Neural crest cell (in vitro differentiated cells): ENCODE data around the gene TBC1D20. TPM values are rescaled to one million over a fixed set of nuclear protein-coding genes. Genes with fewer than 3 reads are reported as not detected.
A peak's percentile ranks its signal among the peaks of the same experiment; 100 is the strongest.

Experiments
- DNase-seq: peaks from one replicate; pipeline ENCODE4 v3.0.0; 2021; ENCODE audit warnings: low read depth, mixed read lengths, low spot score
- H3K27ac Mint-ChIP-seq: one replicate; pipeline ENCODE4 v1.8.0; 2021; ENCODE audit warnings: mild to moderate bottlenecking, mixed read lengths; ENCODE audit not compliant: unreplicated experiment
- H3K27me3 Mint-ChIP-seq: 2 replicates; pipeline ENCODE4 v1.8.0; 2021; ENCODE audit warnings: low read depth, mild to moderate bottlenecking, mixed read lengths
- H3K36me3 Mint-ChIP-seq: 2 replicates; pipeline ENCODE4 v1.8.0; 2021; ENCODE audit warnings: low read depth, mild to moderate bottlenecking, mixed read lengths
- H3K4me1 Mint-ChIP-seq: 2 replicates; pipeline ENCODE4 v1.8.0; 2021; ENCODE audit warnings: mixed read lengths
- H3K4me3 Mint-ChIP-seq: one replicate; pipeline ENCODE4 v1.8.0; 2021; ENCODE audit warnings: mild to moderate bottlenecking, mixed read lengths
- H3K9me3 Mint-ChIP-seq: 2 replicates; pipeline ENCODE4 v1.8.0; 2021; ENCODE audit warnings: mixed read lengths
- total RNA-seq: library from RNA; stranded (reverse); gene quantifications from 2 replicates; pipeline ENCODE4 v1.2.1, GENCODE V29; 2021
- TF ChIP-seq, protein P1 (sequence below): fragments of 200-600 bp; sonication (generic); conservative IDR thresholded peaks from 2 replicates; pipeline ENCODE4 v1.5.0; 2021; ENCODE audit warnings: antibody characterized with exemption, mild to moderate bottlenecking

Gene TBC1D20
- total RNA-seq, 1 donor from 2014 or later, result 30.4 TPM

DNA sequence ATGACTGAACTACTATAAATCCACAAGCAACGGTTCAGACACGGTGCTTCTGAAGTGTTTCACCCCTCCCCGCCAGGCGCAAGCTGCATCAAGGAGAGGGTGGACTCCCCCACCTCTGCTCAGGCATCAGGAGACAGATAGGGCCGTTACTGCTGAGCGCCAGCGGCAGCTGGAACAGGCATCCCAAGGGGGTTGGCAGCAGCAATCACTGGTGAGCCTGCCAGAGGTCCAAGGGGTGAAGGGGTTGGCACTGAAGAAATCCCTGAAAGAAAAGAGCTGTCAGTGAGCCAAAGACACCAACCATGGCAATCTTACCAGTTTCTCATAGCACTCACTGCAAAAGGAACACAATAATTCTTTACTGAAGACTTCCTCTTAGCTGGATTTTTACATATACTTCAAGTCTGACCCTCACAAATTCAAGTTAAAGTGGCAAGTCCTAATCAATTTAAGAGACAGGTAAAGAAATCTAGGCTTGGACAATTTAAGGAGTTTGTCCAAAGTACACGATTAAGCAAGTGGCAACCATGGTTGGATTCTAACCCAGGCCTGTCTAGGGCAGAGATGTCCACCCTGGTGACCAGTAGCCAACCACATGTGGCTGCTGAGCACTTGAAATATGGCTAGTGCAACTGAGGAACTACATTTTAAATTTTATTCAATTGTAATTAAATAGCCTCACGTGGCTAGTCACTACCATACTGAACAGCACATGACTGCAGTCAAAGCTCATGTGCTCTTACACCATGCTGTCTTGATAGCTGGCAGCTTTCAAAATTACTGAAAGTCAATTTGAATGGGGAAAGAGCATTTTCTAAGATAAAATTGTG is 21.7 kb upstream of the TBC1D20 start:
- no peak overlapping the region for H3K27ac Mint-ChIP-seq
- H3K9me3 Mint-ChIP-seq, result no peaks in the 10 kb centered on the region
- no peaks in the 10 kb centered on the region for H3K27me3 Mint-ChIP-seq
- H3K36me3 Mint-ChIP-seq, result peaks cover 13% of the 10 kb centered on the region
- TF ChIP-seq, protein P1, sequence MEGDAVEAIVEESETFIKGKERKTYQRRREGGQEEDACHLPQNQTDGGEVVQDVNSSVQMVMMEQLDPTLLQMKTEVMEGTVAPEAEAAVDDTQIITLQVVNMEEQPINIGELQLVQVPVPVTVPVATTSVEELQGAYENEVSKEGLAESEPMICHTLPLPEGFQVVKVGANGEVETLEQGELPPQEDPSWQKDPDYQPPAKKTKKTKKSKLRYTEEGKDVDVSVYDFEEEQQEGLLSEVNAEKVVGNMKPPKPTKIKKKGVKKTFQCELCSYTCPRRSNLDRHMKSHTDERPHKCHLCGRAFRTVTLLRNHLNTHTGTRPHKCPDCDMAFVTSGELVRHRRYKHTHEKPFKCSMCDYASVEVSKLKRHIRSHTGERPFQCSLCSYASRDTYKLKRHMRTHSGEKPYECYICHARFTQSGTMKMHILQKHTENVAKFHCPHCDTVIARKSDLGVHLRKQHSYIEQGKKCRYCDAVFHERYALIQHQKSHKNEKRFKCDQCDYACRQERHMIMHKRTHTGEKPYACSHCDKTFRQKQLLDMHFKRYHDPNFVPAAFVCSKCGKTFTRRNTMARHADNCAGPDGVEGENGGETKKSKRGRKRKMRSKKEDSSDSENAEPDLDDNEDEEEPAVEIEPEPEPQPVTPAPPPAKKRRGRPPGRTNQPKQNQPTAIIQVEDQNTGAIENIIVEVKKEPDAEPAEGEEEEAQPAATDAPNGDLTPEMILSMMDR, result no peak
- H3K4me3 Mint-ChIP-seq, result no peak overlapping the region
- H3K4me1 Mint-ChIP-seq, result no peaks in the 10 kb centered on the region
- DNase-seq, result no peak

GRCh38 chr20:481167-481566 is 18.8 kb upstream of the TBC1D20 start:
- Mint-ChIP-seq H3K4me1 (no peaks in the 10 kb centered on the region), H3K9me3 (no peaks in the 10 kb centered on the region), H3K27ac (no peak overlapping the region), H3K36me3 (peaks cover 10% of the 10 kb centered on the region), H3K27me3 (no peaks in the 10 kb centered on the region), H3K4me3 (no peak overlapping the region)
- TF ChIP-seq, protein P1, result no peak
- no peak for DNase-seq

- Mint-ChIP-seq H3K27me3 (no peaks in the 10 kb centered on the region), H3K4me1 (no peaks in the 10 kb centered on the region), H3K9me3 (no peaks in the 10 kb centered on the region), H3K27ac (no peak overlapping the region), H3K36me3 (peaks cover 14% of the 10 kb centered on the region), H3K4me3 (no peak overlapping the region)
- TF ChIP-seq, protein P1, result no peak
- DNase-seq, result no peak
Measured at GRCh38 chr20:480044-480443, 17.7 kb upstream of the TBC1D20 start.

- TF ChIP-seq, protein P1, result no peak
- no peak for DNase-seq
- Mint-ChIP-seq H3K27ac (no peak overlapping the region), H3K27me3 (no peaks in the 10 kb centered on the region), H3K36me3 (peaks cover 18% of the 10 kb centered on the region), H3K4me1 (no peaks in the 10 kb centered on the region), H3K4me3 (no peak overlapping the region), H3K9me3 (no peaks in the 10 kb centered on the region)
Measured at GRCh38 chr20:479487-479886, 17.2 kb upstream of the TBC1D20 start.

DNA sequence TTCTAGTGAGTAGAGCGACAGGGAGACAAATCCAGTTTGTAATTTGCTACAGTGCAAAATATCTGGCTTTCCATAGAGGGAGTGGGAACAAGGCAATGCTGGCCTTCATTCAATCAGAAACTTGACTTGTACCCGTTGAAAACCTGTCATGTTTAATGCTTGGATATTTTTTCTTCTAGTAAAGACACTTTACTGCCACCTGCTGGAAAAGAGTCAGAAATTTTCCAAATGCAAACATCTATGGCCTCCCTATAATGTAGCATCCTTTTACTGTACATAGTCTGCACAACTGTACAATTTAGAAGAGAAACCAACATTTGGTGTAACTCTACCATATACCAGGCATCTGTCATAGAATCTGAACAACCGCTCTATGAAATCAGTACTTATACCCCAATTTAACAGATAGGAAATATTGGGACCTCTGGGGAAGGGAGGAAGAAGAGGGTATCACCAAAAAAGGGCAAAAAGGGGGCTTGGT is 16.7 kb upstream of the TBC1D20 start:
- Mint-ChIP-seq H3K27ac (no peak overlapping the region), H3K27me3 (no peaks in the 10 kb centered on the region), H3K4me1 (no peaks in the 10 kb centered on the region), H3K36me3 (peaks cover 19% of the 10 kb centered on the region), H3K9me3 (no peaks in the 10 kb centered on the region), H3K4me3 (no peak overlapping the region)
- peak; percentile 16 for DNase-seq
- TF ChIP-seq, protein P1, result peak; percentile 72
